HCT116 (cell line): ENCODE data around the gene CDK19. TPM values are rescaled to one million over a fixed set of nuclear protein-coding genes. Genes with fewer than 3 reads are reported as not detected.

ENCODE experiments used
- ATAC-seq: fragments of 200-7000 bp; cut with Tn5 transposase; 2 replicates; pipeline ENCODE4 v1.9.1; 2020; ENCODE audit warnings: mild to moderate bottlenecking, moderate library complexity
- BruUV-seq: library from RNA; stranded (reverse); fragments of 400-500 nt; replicated peaks from 2 replicates; lab custom pipeline; 2021; lab: Mats Ljungman, UMichigan
- CTCF ChIA-PET: fragments of 300-600 bp; sonication (Branson Sonifier 250); formaldehyde crosslinking; loops from one replicate; lab custom pipeline; 2021; ENCODE audit warnings: antibody characterized with exemption; lab: Charles Lee
- POLR2A ChIA-PET: fragments of 300-600, 350-600 bp; sonication (Branson Sonifier 250); formaldehyde crosslinking; loops from one replicate; lab custom pipeline; 2021; ENCODE audit warnings: antibody characterized with exemption; lab: Charles Lee
- RAD21 ChIA-PET, 2 experiments: fragments of 300-600 bp; sonication (Branson Sonifier 250); formaldehyde crosslinking; loops; one replicate each; lab custom pipeline; 2023; ENCODE audit warnings: low total read pairs in 2 of 2; ENCODE audit not compliant: uncharacterized antibody in 2 of 2, unreplicated experiment in 2 of 2, low non-redundant PET in 1 of 2; lab: Charles Lee
- DNase-seq: peaks from one replicate; pipeline ENCODE4 v3.0.0-alpha.2; 2010; ENCODE audit warnings: low read depth, low spot score
- H2AFZ ChIP-seq: fragments of 200-600 bp; shearing (Covaris generic), sonication (generic); 2 replicates; pipeline ENCODE4 v1.6.1; 2017; ENCODE audit warnings: low read depth, mixed run types, mixed read lengths, antibody characterized with exemption, low read length; ENCODE audit not compliant: poor library complexity, severe bottlenecking
- H3K27ac ChIP-seq: 2 replicates; pipeline ENCODE4 v1.5.1; 2012; ENCODE audit warnings: low read depth, low read length
- H3K27me3 ChIP-seq: fragments of 200-600 bp; sonication (generic); 2 replicates; pipeline ENCODE4 v1.6.1; 2016; ENCODE audit warnings: mixed run types, low read length, mixed read lengths; ENCODE audit not compliant: insufficient read depth
- H3K36me3 ChIP-seq, 2 experiments: fragments of 200-500 bp in 1 of 2; fragments of 200-600 bp in 1 of 2; sonication (Bioruptor generic) in 1 of 2; sonication (generic) in 1 of 2; 2 replicates each; pipeline versions ENCODE4 v1.5.1 to v1.6.1; 2014 to 2016; ENCODE audit warnings: low read length in 2 of 2, inconsistent platforms in 1 of 2, mixed read lengths in 1 of 2, mixed run types in 1 of 2; ENCODE audit not compliant: insufficient read depth in 2 of 2, control insufficient read depth in 1 of 2
- H3K4me1 ChIP-seq, 2 experiments: fragments of 200-600 bp in 1 of 2; sonication (generic) in 1 of 2; 2 replicates each; pipeline versions ENCODE4 v1.5.1 to v1.6.1; 2012 to 2017; ENCODE audit warnings: low read length in 2 of 2, inconsistent platforms in 1 of 2, mild to moderate bottlenecking in 1 of 2, mixed read lengths in 1 of 2, mixed run types in 1 of 2, moderate library complexity in 1 of 2; ENCODE audit not compliant: insufficient read depth in 2 of 2, control insufficient read depth in 1 of 2
- H3K4me2 ChIP-seq: fragments of 200-600 bp; sonication (generic); 2 replicates; pipeline ENCODE4 v1.6.1; 2017; ENCODE audit warnings: mixed run types, low read length, mixed read lengths
- H3K4me3 ChIP-seq, 2 experiments: fragments of 200-600 bp in 1 of 2; sonication (generic) in 1 of 2; replicated peaks in 1 of 2; 2 replicates each; pipeline ENCODE4 v1.5.1; 2011 to 2016; ENCODE audit warnings: low read length in 2 of 2, control low read depth in 1 of 2, low read depth in 1 of 2, mild to moderate bottlenecking in 1 of 2, mixed read lengths in 1 of 2, mixed run types in 1 of 2
- H3K79me2 ChIP-seq: fragments of 200-600 bp; sonication (generic); 2 replicates; pipeline ENCODE4 v1.6.1; 2017; ENCODE audit warnings: mild to moderate bottlenecking, mixed run types, low read length, moderate library complexity, mixed read lengths; ENCODE audit not compliant: insufficient read depth
- H3K9ac ChIP-seq: fragments of 200-600 bp; sonication (generic); 2 replicates; pipeline ENCODE4 v1.6.1; 2016; ENCODE audit warnings: low read length, mixed read lengths
- H3K9me2 ChIP-seq: fragments of 200-600 bp; sonication (generic), shearing (Covaris generic); 2 replicates; pipeline ENCODE4 v1.6.1; 2017; ENCODE audit warnings: mixed run types, mild to moderate bottlenecking, moderate library complexity; ENCODE audit not compliant: insufficient read depth
- H3K9me3 ChIP-seq, 2 experiments: fragments of 200-500 bp in 1 of 2; fragments of 200-600 bp in 1 of 2; sonication (Bioruptor generic) in 1 of 2; sonication (generic) in 1 of 2; 2 replicates each; pipeline ENCODE4 v1.6.1; 2014 to 2017; ENCODE audit warnings: low read length in 2 of 2, mixed read lengths in 2 of 2, inconsistent platforms in 1 of 2, low read depth in 1 of 2, mild to moderate bottlenecking in 1 of 2, mixed run types in 1 of 2, moderate library complexity in 1 of 2; ENCODE audit not compliant: control insufficient read depth in 1 of 2, insufficient read depth in 1 of 2
- H4K20me1 ChIP-seq: fragments of 200-600 bp; sonication (generic), shearing (Covaris generic); 2 replicates; pipeline ENCODE4 v1.6.1; 2017; ENCODE audit warnings: mixed run types, mild to moderate bottlenecking, moderate library complexity; ENCODE audit not compliant: insufficient read depth
- CBX3 ChIP-seq: IDR thresholded peaks from 2 replicates; pipeline ENCODE4 v1.6.1; 2012; ENCODE audit warnings: low read depth
- CEBPB ChIP-seq: IDR thresholded peaks from 2 replicates; pipeline ENCODE4 v1.6.1; 2012; ENCODE audit warnings: low read depth
- EZH2 ChIP-seq: fragments of 200-600 bp; sonication (generic); IDR thresholded peaks from 2 replicates; pipeline ENCODE4 v1.6.1; 2017; ENCODE audit warnings: antibody characterized with exemption, mixed run types
- EZH2phosphoT487 ChIP-seq: fragments of 200-600 bp; IDR thresholded peaks from 2 replicates; pipeline ENCODE4 v1.6.1; 2018; ENCODE audit warnings: antibody characterized with exemption, borderline replicate concordance
- FOSL1 ChIP-seq: IDR thresholded peaks from 2 replicates; pipeline ENCODE4 v1.6.1; 2012; ENCODE audit warnings: low read depth
- SP1 ChIP-seq: IDR thresholded peaks from 2 replicates; pipeline ENCODE4 v1.6.1; 2012; ENCODE audit warnings: low read depth
- YY1 ChIP-seq: IDR thresholded peaks from 2 replicates; pipeline ENCODE4 v1.6.1; 2011; ENCODE audit warnings: low read length, low read depth, moderate library complexity, mild to moderate bottlenecking; ENCODE audit not compliant: insufficient replicate concordance; ENCODE audit errors: extremely low read depth
- intact Hi-C: fragments of 100-400 bp; cut with micrococcal nuclease; formaldehyde crosslinking; loops from 2 replicates; pipeline ENCODE4 v1.10.0; 2022
- total RNA-seq: library from RNA; stranded (reverse); gene quantifications from one replicate; pipeline ENCODE4 v1.2.1, GENCODE V29; 2021; ENCODE audit not compliant: unreplicated experiment
- TF ChIP-seq, protein P1 (sequence below), 3 experiments: fragments of 200-600 bp in 1 of 3; sonication (generic) in 1 of 3; IDR thresholded peaks in 2 of 3; conservative IDR thresholded peaks in 1 of 3; 2 replicates each; pipeline ENCODE4 v1.5.1; 2012 to 2017; ENCODE audit warnings: low read depth in 2 of 3, low read length in 2 of 3, antibody characterized with exemption in 1 of 3, borderline replicate concordance in 1 of 3, control low read depth in 1 of 3, mild to moderate bottlenecking in 1 of 3, mixed read lengths in 1 of 3, mixed run types in 1 of 3, moderate library complexity in 1 of 3; ENCODE audit not compliant: insufficient read depth in 1 of 3
- TF ChIP-seq, protein P2 (sequence below): IDR thresholded peaks from 2 replicates; pipeline ENCODE4 v1.6.1; 2012

Gene CDK19
- total RNA-seq, 1 experiment from 2014 or later = 20.0 TPM

DNA sequence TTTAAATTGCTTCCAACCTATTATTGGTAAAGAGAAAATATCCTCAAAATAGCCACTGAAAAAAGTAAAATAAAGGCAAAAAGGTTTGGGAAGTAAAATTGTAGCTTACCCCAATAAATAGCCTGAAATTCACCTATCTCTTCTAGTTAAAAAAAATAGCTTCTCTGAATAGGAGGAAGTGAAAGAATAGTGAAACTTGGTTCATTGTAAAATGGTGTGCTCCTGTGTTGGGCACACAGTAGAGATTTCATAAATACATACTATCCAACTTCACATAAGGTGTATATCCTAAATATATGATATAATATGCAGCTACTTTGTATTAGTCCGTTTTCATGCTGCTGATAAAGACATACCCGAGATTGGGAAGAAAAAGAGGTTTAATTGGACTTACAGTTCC is 45.3 kb downstream of the CDK19 start:
- no peak overlapping the region for H3K9ac ChIP-seq
- TF ChIP-seq YY1 (no peak), FOSL1 (no peak), EZH2phosphoT487 (no peak), CBX3 (no peak), CEBPB (no peak), SP1 (no peak), EZH2 (no peak)
- TF ChIP-seq, protein P1, sequence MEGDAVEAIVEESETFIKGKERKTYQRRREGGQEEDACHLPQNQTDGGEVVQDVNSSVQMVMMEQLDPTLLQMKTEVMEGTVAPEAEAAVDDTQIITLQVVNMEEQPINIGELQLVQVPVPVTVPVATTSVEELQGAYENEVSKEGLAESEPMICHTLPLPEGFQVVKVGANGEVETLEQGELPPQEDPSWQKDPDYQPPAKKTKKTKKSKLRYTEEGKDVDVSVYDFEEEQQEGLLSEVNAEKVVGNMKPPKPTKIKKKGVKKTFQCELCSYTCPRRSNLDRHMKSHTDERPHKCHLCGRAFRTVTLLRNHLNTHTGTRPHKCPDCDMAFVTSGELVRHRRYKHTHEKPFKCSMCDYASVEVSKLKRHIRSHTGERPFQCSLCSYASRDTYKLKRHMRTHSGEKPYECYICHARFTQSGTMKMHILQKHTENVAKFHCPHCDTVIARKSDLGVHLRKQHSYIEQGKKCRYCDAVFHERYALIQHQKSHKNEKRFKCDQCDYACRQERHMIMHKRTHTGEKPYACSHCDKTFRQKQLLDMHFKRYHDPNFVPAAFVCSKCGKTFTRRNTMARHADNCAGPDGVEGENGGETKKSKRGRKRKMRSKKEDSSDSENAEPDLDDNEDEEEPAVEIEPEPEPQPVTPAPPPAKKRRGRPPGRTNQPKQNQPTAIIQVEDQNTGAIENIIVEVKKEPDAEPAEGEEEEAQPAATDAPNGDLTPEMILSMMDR (IDR thresholded peaks at IDR 0.05 in 2 of 3, conservative IDR thresholded peaks at IDR 0.05 in 1 of 3; ENCODE audit: borderline replicate concordance in 1 of 3, insufficient read depth in 1 of 3, low read depth in 2 of 3, low read length in 2 of 3) = no peak
- TF ChIP-seq, protein P2, sequence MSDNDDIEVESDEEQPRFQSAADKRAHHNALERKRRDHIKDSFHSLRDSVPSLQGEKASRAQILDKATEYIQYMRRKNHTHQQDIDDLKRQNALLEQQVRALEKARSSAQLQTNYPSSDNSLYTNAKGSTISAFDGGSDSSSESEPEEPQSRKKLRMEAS = no peak
- H3K9me2 ChIP-seq = no peaks in the 10 kb centered on the region
- H4K20me1 ChIP-seq = no peaks in the 10 kb centered on the region
- no peaks in the 10 kb centered on the region for H3K4me1 ChIP-seq
- H3K36me3 ChIP-seq = no peaks in the 10 kb centered on the region
- intact Hi-C loops = no loop called here
- ChIA-PET POLR2A (interaction anchor here (1.2 kb wide), 1 partner anchor 45 kb away, joined by 4 read pairs; the partner anchor contains the start of gene CDK19), CTCF (no interaction called here), RAD21 (no interaction called here)
- no peaks in the 10 kb centered on the region for H3K79me2 ChIP-seq
- H3K9me3 ChIP-seq = peaks cover 0 to 5% of the 10 kb centered on the region in 2 experiments; a peak in 1 of 4 replicates
- BruUV-seq = no TSS peak
- ATAC-seq = no peak
- H3K4me3 ChIP-seq = no peak overlapping the region
- H2AFZ ChIP-seq = no peak overlapping the region
- H3K4me2 ChIP-seq = no peak overlapping the region
- no peak for DNase-seq
- H3K27me3 ChIP-seq = no peaks in the 10 kb centered on the region
- no peak overlapping the region for H3K27ac ChIP-seq
